ENCODE measurements around the gene NME1. TPM values are rescaled to one million over a fixed set of nuclear protein-coding genes. Genes with fewer than 3 reads are reported as not detected.
A peak's percentile ranks its signal among the peaks of the same experiment; 100 is the strongest.

The NME1 gene
- total and polyA plus RNA-seq, 9 of the 15 experiments (the other 6 are each of a cell fraction or from before 2014, with no cell fraction given), result 449 to 1,588 (median 604) TPM

- no peak for DNase-seq (ENCODE audit: extremely low read depth in 1 of 4, low spot score in 3 of 4)
- no peak overlapping the region for H3K9ac ChIP-seq (ENCODE audit: insufficient read depth in 1 of 2, low read depth in 2 of 2, low read length in 2 of 2)
- CTCF ChIA-PET (ENCODE audit: low intra/inter-chr PET ratio), result no interaction called here
- TF ChIP-seq TFE3 (CRISPR knock-in tag; IDR thresholded peaks at IDR 0.05) (peak; percentile 50; the same call in 1 of the 2 replicates), SRSF1 (IDR thresholded peaks at IDR 0.05; ENCODE audit: low read depth, low read length) (no peak)
- 81% methylated on average over 3 of the region's 3 CpGs for WGBS (ENCODE audit: insufficient coverage, low coverage, missing lambda C conversion rate)
- no peak overlapping the region for H3K4me3 ChIP-seq
- intact Hi-C loops (cut with micrococcal nuclease), result no loop called here
- no peak for FAIRE-seq
- ATAC-seq, result no peak
- in situ Hi-C loops (cut with MboI), result no loop called here
- H3K9me1 ChIP-seq (ENCODE audit: control insufficient read depth, insufficient read depth, low read length), result peaks cover 4% of the 10 kb centered on the region
- H3K4me1 ChIP-seq (replicated peaks in 1 of 2; ENCODE audit: control insufficient read depth in 2 of 2, insufficient read depth in 2 of 2, low read length in 2 of 2), result peaks cover 0 to 14% of the 10 kb centered on the region in 2 experiments; a peak in 3 of 5 replicates
- H3K79me2 ChIP-seq (ENCODE audit: control insufficient read depth, insufficient read depth, low read length), result peaks cover 45% of the 10 kb centered on the region
- H4K20me1 ChIP-seq (replicated peaks; ENCODE audit: control insufficient read depth, insufficient read depth, low read length), result 0 out of 2 replicates have a peak, but pooled peaks cover 4% of the 10 kb centered on the region
- BruUV-seq (replicated peaks), result TSS peak; percentile 26
- no peak overlapping the region for H2AFZ ChIP-seq (ENCODE audit: low read depth, low read length)
- no peaks in the 10 kb centered on the region for H3K9me3 ChIP-seq (replicated peaks; ENCODE audit: control insufficient read depth, insufficient read depth, low read depth, low read length)
- H3K4me2 ChIP-seq (ENCODE audit: insufficient read depth, low read length), result no peak overlapping the region
- H3K36me3 ChIP-seq (ENCODE audit: control insufficient read depth, insufficient read depth, low read length), result peaks cover 75% of the 10 kb centered on the region
- no peak overlapping the region for H3K27ac ChIP-seq (ENCODE audit: extremely low read depth, low read depth, low read length)
- POLR2A ChIA-PET, result interaction anchor here (0.6 kb wide), 1 partner anchor 296 kb away, joined by 4 read pairs; no protein-coding TSS in a partner anchor
- H3K27me3 ChIP-seq (ENCODE audit: control insufficient read depth in 2 of 2, insufficient read depth in 2 of 2, low read length in 2 of 2), result no peaks in the 10 kb centered on the region
These were observed 8.2 kb downstream of the NME1 start for GRCh38 chr17:51161541-51161940.

All from K562 (cell line).